HCT116 (cell line): Measurements from ENCODE around the gene INO80. TPM values are rescaled to one million over a fixed set of nuclear protein-coding genes. Genes with fewer than 3 reads are reported as not detected.
"Not testable (repeated sequence)": the region's sequence is repeated elsewhere in the genome, so short reads cannot be mapped to it uniquely, and the experiment has no call there.

Experiments
- ATAC-seq: fragments of 200-7000 bp; cut with Tn5 transposase; 2 replicates; pipeline ENCODE4 v1.9.1; 2020; ENCODE audit warnings: mild to moderate bottlenecking, moderate library complexity
- BruUV-seq: library from RNA; stranded (reverse); fragments of 400-500 nt; replicated peaks from 2 replicates; lab custom pipeline; 2021; lab: Mats Ljungman, UMichigan
- CTCF ChIA-PET: fragments of 300-600 bp; sonication (Branson Sonifier 250); formaldehyde crosslinking; loops from one replicate; lab custom pipeline; 2021; ENCODE audit warnings: antibody characterized with exemption; lab: Charles Lee
- POLR2A ChIA-PET: fragments of 300-600, 350-600 bp; sonication (Branson Sonifier 250); formaldehyde crosslinking; loops from one replicate; lab custom pipeline; 2021; ENCODE audit warnings: antibody characterized with exemption; lab: Charles Lee
- RAD21 ChIA-PET, 2 experiments: fragments of 300-600 bp; sonication (Branson Sonifier 250); formaldehyde crosslinking; loops; one replicate each; lab custom pipeline; 2023; ENCODE audit warnings: low total read pairs in 2 of 2; ENCODE audit not compliant: uncharacterized antibody in 2 of 2, unreplicated experiment in 2 of 2, low non-redundant PET in 1 of 2; lab: Charles Lee
- DNase-seq: peaks from one replicate; pipeline ENCODE4 v3.0.0-alpha.2; 2010; ENCODE audit warnings: low read depth, low spot score
- H2AFZ ChIP-seq: fragments of 200-600 bp; shearing (Covaris generic), sonication (generic); 2 replicates; pipeline ENCODE4 v1.6.1; 2017; ENCODE audit warnings: low read depth, mixed run types, mixed read lengths, antibody characterized with exemption, low read length; ENCODE audit not compliant: poor library complexity, severe bottlenecking
- H3K27ac ChIP-seq: 2 replicates; pipeline ENCODE4 v1.5.1; 2012; ENCODE audit warnings: low read depth, low read length
- H3K27me3 ChIP-seq: fragments of 200-600 bp; sonication (generic); 2 replicates; pipeline ENCODE4 v1.6.1; 2016; ENCODE audit warnings: mixed run types, low read length, mixed read lengths; ENCODE audit not compliant: insufficient read depth
- H3K36me3 ChIP-seq, 2 experiments: fragments of 200-500 bp in 1 of 2; fragments of 200-600 bp in 1 of 2; sonication (Bioruptor generic) in 1 of 2; sonication (generic) in 1 of 2; 2 replicates each; pipeline versions ENCODE4 v1.5.1 to v1.6.1; 2014 to 2016; ENCODE audit warnings: low read length in 2 of 2, inconsistent platforms in 1 of 2, mixed read lengths in 1 of 2, mixed run types in 1 of 2; ENCODE audit not compliant: insufficient read depth in 2 of 2, control insufficient read depth in 1 of 2
- H3K4me1 ChIP-seq, 2 experiments: fragments of 200-600 bp in 1 of 2; sonication (generic) in 1 of 2; 2 replicates each; pipeline versions ENCODE4 v1.5.1 to v1.6.1; 2012 to 2017; ENCODE audit warnings: low read length in 2 of 2, inconsistent platforms in 1 of 2, mild to moderate bottlenecking in 1 of 2, mixed read lengths in 1 of 2, mixed run types in 1 of 2, moderate library complexity in 1 of 2; ENCODE audit not compliant: insufficient read depth in 2 of 2, control insufficient read depth in 1 of 2
- H3K4me2 ChIP-seq: fragments of 200-600 bp; sonication (generic); 2 replicates; pipeline ENCODE4 v1.6.1; 2017; ENCODE audit warnings: mixed run types, low read length, mixed read lengths
- H3K4me3 ChIP-seq, 2 experiments: fragments of 200-600 bp in 1 of 2; sonication (generic) in 1 of 2; replicated peaks in 1 of 2; 2 replicates each; pipeline ENCODE4 v1.5.1; 2011 to 2016; ENCODE audit warnings: low read length in 2 of 2, control low read depth in 1 of 2, low read depth in 1 of 2, mild to moderate bottlenecking in 1 of 2, mixed read lengths in 1 of 2, mixed run types in 1 of 2
- H3K79me2 ChIP-seq: fragments of 200-600 bp; sonication (generic); 2 replicates; pipeline ENCODE4 v1.6.1; 2017; ENCODE audit warnings: mild to moderate bottlenecking, mixed run types, low read length, moderate library complexity, mixed read lengths; ENCODE audit not compliant: insufficient read depth
- H3K9ac ChIP-seq: fragments of 200-600 bp; sonication (generic); 2 replicates; pipeline ENCODE4 v1.6.1; 2016; ENCODE audit warnings: low read length, mixed read lengths
- H3K9me2 ChIP-seq: fragments of 200-600 bp; sonication (generic), shearing (Covaris generic); 2 replicates; pipeline ENCODE4 v1.6.1; 2017; ENCODE audit warnings: mixed run types, mild to moderate bottlenecking, moderate library complexity; ENCODE audit not compliant: insufficient read depth
- H3K9me3 ChIP-seq, 2 experiments: fragments of 200-500 bp in 1 of 2; fragments of 200-600 bp in 1 of 2; sonication (Bioruptor generic) in 1 of 2; sonication (generic) in 1 of 2; 2 replicates each; pipeline ENCODE4 v1.6.1; 2014 to 2017; ENCODE audit warnings: low read length in 2 of 2, mixed read lengths in 2 of 2, inconsistent platforms in 1 of 2, low read depth in 1 of 2, mild to moderate bottlenecking in 1 of 2, mixed run types in 1 of 2, moderate library complexity in 1 of 2; ENCODE audit not compliant: control insufficient read depth in 1 of 2, insufficient read depth in 1 of 2
- H4K20me1 ChIP-seq: fragments of 200-600 bp; sonication (generic), shearing (Covaris generic); 2 replicates; pipeline ENCODE4 v1.6.1; 2017; ENCODE audit warnings: mixed run types, mild to moderate bottlenecking, moderate library complexity; ENCODE audit not compliant: insufficient read depth
- ELF1 ChIP-seq: IDR thresholded peaks from 2 replicates; pipeline ENCODE4 v1.6.1; 2012; ENCODE audit warnings: low read depth, borderline replicate concordance
- EZH2phosphoT487 ChIP-seq: fragments of 200-600 bp; IDR thresholded peaks from 2 replicates; pipeline ENCODE4 v1.6.1; 2018; ENCODE audit warnings: antibody characterized with exemption, borderline replicate concordance
- JUND ChIP-seq: IDR thresholded peaks from 2 replicates; pipeline ENCODE4 v1.6.1; 2012
- MAX ChIP-seq: IDR thresholded peaks from 2 replicates; pipeline ENCODE4 v1.6.1; 2012
- POLR2A ChIP-seq: IDR thresholded peaks from 2 replicates; pipeline ENCODE4 v1.7.0; 2011; ENCODE audit warnings: borderline replicate concordance; ENCODE audit not compliant: insufficient read depth, insufficient read length; ENCODE audit errors: extremely low read depth
- RAD21 ChIP-seq: IDR thresholded peaks from 2 replicates; pipeline ENCODE4 v1.6.1; 2012; ENCODE audit warnings: low read depth, mild to moderate bottlenecking
- REST ChIP-seq: IDR thresholded peaks from 2 replicates; pipeline ENCODE4 v1.6.1; 2012; ENCODE audit warnings: low read depth
- TCF7L2 ChIP-seq: IDR thresholded peaks from 2 replicates; pipeline ENCODE4 v1.7.0; 2011; ENCODE audit warnings: borderline replicate concordance, inconsistent platforms; ENCODE audit not compliant: insufficient read depth, insufficient read length; ENCODE audit errors: extremely low read depth
- YY1 ChIP-seq: IDR thresholded peaks from 2 replicates; pipeline ENCODE4 v1.6.1; 2011; ENCODE audit warnings: low read length, low read depth, moderate library complexity, mild to moderate bottlenecking; ENCODE audit not compliant: insufficient replicate concordance; ENCODE audit errors: extremely low read depth
- ZFX ChIP-seq: fragments of 450-650 bp; IDR thresholded peaks from 2 replicates; pipeline ENCODE4 v1.6.1; 2017
- ZNF274 ChIP-seq: fragments of 200-500 bp; sonication (Bioruptor generic); IDR thresholded peaks from 2 replicates; pipeline ENCODE4 v1.6.1; 2014; ENCODE audit warnings: mild to moderate bottlenecking, low read depth, low read length, inconsistent platforms
- intact Hi-C: fragments of 100-400 bp; cut with micrococcal nuclease; formaldehyde crosslinking; loops from 2 replicates; pipeline ENCODE4 v1.10.0; 2022
- total RNA-seq: library from RNA; stranded (reverse); gene quantifications from one replicate; pipeline ENCODE4 v1.2.1, GENCODE V29; 2021; ENCODE audit not compliant: unreplicated experiment

The INO80 gene
- total RNA-seq, 1 experiment from 2014 or later = 28.2 TPM

- Histone ChIP-seq H3K27ac (no peak overlapping the region), H3K79me2 (no peaks in the 10 kb centered on the region), H3K9ac (no peak overlapping the region), H3K27me3 (no peaks in the 10 kb centered on the region), H3K9me2 (no peaks in the 10 kb centered on the region), H3K4me1 (0 out of 4 replicates have a peak, but pooled peaks cover 0 to 10% of the 10 kb centered on the region in 2 experiments), H3K4me3 (no peak overlapping the region), H2AFZ (no peak overlapping the region), H4K20me1 (no peaks in the 10 kb centered on the region), H3K4me2 (no peak overlapping the region), H3K9me3 (no peaks in the 10 kb centered on the region; a peak in 1 of 4 replicates), H3K36me3 (no peaks in the 10 kb centered on the region)
- POLR2A ChIA-PET = no interaction called here
- BruUV-seq = no TSS peak
- TF ChIP-seq ZNF274 (no peak), POLR2A (no peak), ELF1 (no peak), MAX (no peak), YY1 (no peak), TCF7L2 (no peak), REST (no peak), RAD21 (no peak), JUND (no peak), ZFX (no peak), EZH2phosphoT487 (no peak)
- CTCF ChIA-PET = no interaction called here
- intact Hi-C loops = no loop called here
- ATAC-seq (no peak), DNase-seq (no peak)
- RAD21 ChIA-PET = no interaction called here
Observed at GRCh38 chr15:41133454-41133853, 17.4 kb upstream of the INO80 start.

- RAD21 ChIA-PET, DNase-seq: not testable (repeated sequence)
Observed at GRCh38 chr15:41132094-41132493, 16.0 kb upstream of the INO80 start.

More at GRCh38 chr15:41132094-41132493, 16.0 kb upstream of the INO80 start:
- H2AFZ ChIP-seq, H3K9me2 ChIP-seq, H3K36me3 ChIP-seq, H3K4me3 ChIP-seq, BruUV-seq, intact Hi-C loops, H3K27ac ChIP-seq, H3K9me3 ChIP-seq, POLR2A ChIA-PET, H3K27me3 ChIP-seq, H4K20me1 ChIP-seq, CTCF ChIA-PET, H3K9ac ChIP-seq, H3K79me2 ChIP-seq, H3K4me2 ChIP-seq: not testable (repeated sequence)
- 0 out of 4 replicates have a peak, but pooled peaks cover 0 to 10% of the 10 kb centered on the region in 2 experiments for H3K4me1 ChIP-seq
- peak; percentile 74 for ATAC-seq
